BE2C (cell line): ENCODE measurements around the gene ECI2.

Experiments used
- DNase-seq: peaks from one replicate; pipeline ENCODE4 v3.0.0-alpha.2; 2020
- H3K27me3 ChIP-seq: fragments of 250-450 bp; sonication (Bioruptor Pico); 2 replicates; pipeline ENCODE4 v1.5.1; 2020; ENCODE audit warnings: mild to moderate bottlenecking
- H3K36me3 ChIP-seq: fragments of 250-450 bp; sonication (Bioruptor Pico); 2 replicates; pipeline ENCODE4 v1.5.1; 2020; ENCODE audit warnings: mild to moderate bottlenecking
- H3K4me1 ChIP-seq: fragments of 250-450 bp; sonication (Bioruptor Pico); 2 replicates; pipeline ENCODE4 v1.5.1; 2020
- H3K4me3 ChIP-seq: 2 replicates; pipeline ENCODE4 v1.5.1; 2011; ENCODE audit warnings: low read depth, low read length
- H3K9me3 ChIP-seq: fragments of 250-450 bp; sonication (Bioruptor Pico); 2 replicates; pipeline ENCODE4 v1.5.1; 2020
- CTCF ChIP-seq: IDR thresholded peaks from 2 replicates; pipeline ENCODE4 v1.5.1; 2012; ENCODE audit warnings: mild to moderate bottlenecking, low read depth, low read length

Gene ECI2

GRCh38 chr6:4128072-4128471, 7.3 kb downstream of the ECI2 start:
- Histone ChIP-seq H3K9me3 (no peaks in the 10 kb centered on the region), H3K4me3 (no peak overlapping the region), H3K36me3 (no peaks in the 10 kb centered on the region), H3K27me3 (no peaks in the 10 kb centered on the region), H3K4me1 (no peaks in the 10 kb centered on the region)
- DNase-seq = no peak
- TF ChIP-seq CTCF = no peak

GRCh38 chr6:4125933-4126864, 9.2 kb downstream of the ECI2 start:
- no peaks in the 10 kb centered on the region for H3K36me3 ChIP-seq

GRCh38 chr6:4125500-4125899, 9.9 kb downstream of the ECI2 start:
- Histone ChIP-seq H3K9me3 (no peaks in the 10 kb centered on the region), H3K27me3 (no peaks in the 10 kb centered on the region), H3K4me1 (no peaks in the 10 kb centered on the region), H3K4me3 (no peak overlapping the region), H3K36me3 (no peaks in the 10 kb centered on the region)
- TF ChIP-seq CTCF = no peak
- no peak for DNase-seq

More at GRCh38 chr6:4125933-4126864, 9.2 kb downstream of the ECI2 start:
- H3K9me3 ChIP-seq = no peaks in the 10 kb centered on the region
- no peaks in the 10 kb centered on the region for H3K4me1 ChIP-seq
- TF ChIP-seq CTCF = no peak
- DNase-seq = no peak
- H3K4me3 ChIP-seq = no peak overlapping the region
- H3K27me3 ChIP-seq = no peaks in the 10 kb centered on the region

- H3K36me3 ChIP-seq = no peaks in the 10 kb centered on the region
- no peak for DNase-seq
- no peaks in the 10 kb centered on the region for H3K9me3 ChIP-seq
- no peaks in the 10 kb centered on the region for H3K4me1 ChIP-seq
- H3K4me3 ChIP-seq = no peak overlapping the region
- TF ChIP-seq CTCF = no peak
- H3K27me3 ChIP-seq = no peaks in the 10 kb centered on the region
These were observed 11.0 kb downstream of the ECI2 start for GRCh38 chr6:4124351-4124750.

GRCh38 chr6:4115741-4116140, 19.6 kb downstream of the ECI2 start:
- Histone ChIP-seq H3K4me1 (no peaks in the 10 kb centered on the region), H3K9me3 (no peaks in the 10 kb centered on the region), H3K36me3 (no peaks in the 10 kb centered on the region), H3K4me3 (no peak overlapping the region), H3K27me3 (peaks cover 7% of the 10 kb centered on the region)
- TF ChIP-seq CTCF = no peak
- no peak for DNase-seq

- Histone ChIP-seq H3K4me1 (no peaks in the 10 kb centered on the region), H3K4me3 (no peak overlapping the region), H3K36me3 (no peaks in the 10 kb centered on the region), H3K27me3 (peaks cover 8% of the 10 kb centered on the region), H3K9me3 (no peaks in the 10 kb centered on the region)
- DNase-seq = no peak
- no peak for TF ChIP-seq CTCF
These were observed 21.3 kb downstream of the ECI2 start for GRCh38 chr6:4114123-4114522.
